HG02852 (cell line): ENCODE results near the gene ARHGEF2.
"Not testable (repeated sequence)": the region's sequence is repeated elsewhere in the genome, so short reads cannot be mapped to it uniquely, and the experiment has no call there.

Source experiments
- ATAC-seq: cut with Tn5 transposase; IDR thresholded peaks from one replicate; pipeline ENCODE4 v1.9.1; 2021; ENCODE audit warnings: mild to moderate bottlenecking, moderate library complexity; ENCODE audit not compliant: unreplicated experiment

The ARHGEF2 gene

GRCh38 chr1:155993595-155993994 lies 15.2 kb upstream of the ARHGEF2 start:
- no peak for ATAC-seq

- no peak for ATAC-seq
Measured at GRCh38 chr1:155990005-155990739, 11.8 kb upstream of the ARHGEF2 start.

DNA sequence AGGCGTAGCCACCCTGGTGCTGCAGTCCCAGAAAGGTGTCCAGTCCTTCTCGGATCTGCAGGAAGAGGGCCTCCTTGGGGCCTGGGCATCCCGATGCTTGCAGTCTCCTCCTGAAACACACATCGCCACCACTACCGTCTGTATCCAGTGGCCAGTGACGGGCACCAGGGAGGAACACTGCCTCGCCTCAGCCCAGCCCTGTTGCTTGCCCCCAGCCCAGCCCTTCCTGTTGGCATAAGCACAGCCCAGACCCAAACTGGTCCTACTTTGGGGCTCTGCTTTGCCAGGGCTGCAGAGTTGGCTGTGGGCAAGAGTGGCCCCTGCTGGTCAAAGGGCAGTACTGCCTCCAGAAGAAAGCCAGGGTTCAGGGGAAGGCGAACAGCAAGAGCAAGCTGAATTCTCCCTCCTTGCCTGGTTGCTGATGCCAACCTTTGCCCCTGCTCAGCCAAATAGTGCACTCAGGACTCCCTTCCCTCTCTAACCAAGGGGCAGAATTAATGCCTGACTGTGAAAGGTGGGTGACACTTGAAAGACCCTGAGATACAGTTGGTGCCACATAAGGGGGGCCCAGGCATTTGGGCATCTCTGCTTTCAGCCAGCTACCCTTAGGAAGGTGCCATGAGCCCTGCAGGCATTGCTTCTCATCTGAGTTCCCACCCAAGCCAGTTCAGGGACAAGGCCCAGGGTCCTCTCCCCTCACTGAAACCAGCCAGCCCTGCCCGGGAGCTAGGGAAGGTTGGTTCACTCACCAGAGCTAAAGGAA lies 11.1 kb upstream of the ARHGEF2 start:
- ATAC-seq: no peak

GRCh38 chr1:155984903-155985645 lies 6.7 kb upstream of the ARHGEF2 start:
- not testable (repeated sequence) for ATAC-seq

DNA sequence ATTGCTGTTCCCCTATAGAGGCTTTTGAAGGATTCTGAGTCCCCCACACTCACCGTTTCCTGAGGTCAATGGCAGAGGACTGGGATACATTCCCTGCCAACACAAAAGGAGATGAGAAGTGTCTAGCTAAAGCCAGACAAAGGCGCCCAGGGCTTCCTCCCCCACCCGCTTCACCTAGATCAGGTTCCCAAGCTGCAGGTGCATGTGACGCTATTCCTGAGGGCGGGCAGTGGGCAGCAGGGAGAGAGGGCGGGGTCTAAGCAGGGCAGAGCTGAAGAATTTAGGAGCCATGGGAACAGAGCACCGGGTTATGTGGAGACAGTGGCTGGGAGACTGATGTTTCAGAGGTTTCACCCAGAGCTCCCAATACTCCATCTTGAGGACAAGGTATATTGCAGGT lies 6.0 kb upstream of the ARHGEF2 start:
- ATAC-seq: no peak

- ATAC-seq: no peak
Measured at GRCh38 chr1:155983191-155984024, 5.1 kb upstream of the ARHGEF2 start.

DNA sequence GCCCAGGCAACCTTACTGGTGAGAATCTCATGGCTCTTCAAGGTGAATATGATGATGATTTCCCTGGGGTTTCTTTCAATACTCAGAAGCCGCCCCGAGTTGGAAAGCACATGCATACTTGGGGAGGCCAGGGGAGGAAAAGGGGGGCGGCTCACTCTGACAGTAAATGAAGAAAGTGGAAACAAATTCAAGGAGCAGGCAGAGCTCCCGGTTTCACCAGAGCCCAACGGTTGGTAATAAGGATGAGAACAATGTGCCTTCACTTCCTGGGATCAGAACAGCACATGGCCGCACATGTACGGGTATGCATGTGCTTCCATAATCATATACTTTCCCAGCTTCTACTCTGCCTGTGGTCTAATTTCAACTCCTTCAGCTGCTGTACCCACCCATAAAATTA lies 3.8 kb upstream of the ARHGEF2 start:
- no peak for ATAC-seq

DNA sequence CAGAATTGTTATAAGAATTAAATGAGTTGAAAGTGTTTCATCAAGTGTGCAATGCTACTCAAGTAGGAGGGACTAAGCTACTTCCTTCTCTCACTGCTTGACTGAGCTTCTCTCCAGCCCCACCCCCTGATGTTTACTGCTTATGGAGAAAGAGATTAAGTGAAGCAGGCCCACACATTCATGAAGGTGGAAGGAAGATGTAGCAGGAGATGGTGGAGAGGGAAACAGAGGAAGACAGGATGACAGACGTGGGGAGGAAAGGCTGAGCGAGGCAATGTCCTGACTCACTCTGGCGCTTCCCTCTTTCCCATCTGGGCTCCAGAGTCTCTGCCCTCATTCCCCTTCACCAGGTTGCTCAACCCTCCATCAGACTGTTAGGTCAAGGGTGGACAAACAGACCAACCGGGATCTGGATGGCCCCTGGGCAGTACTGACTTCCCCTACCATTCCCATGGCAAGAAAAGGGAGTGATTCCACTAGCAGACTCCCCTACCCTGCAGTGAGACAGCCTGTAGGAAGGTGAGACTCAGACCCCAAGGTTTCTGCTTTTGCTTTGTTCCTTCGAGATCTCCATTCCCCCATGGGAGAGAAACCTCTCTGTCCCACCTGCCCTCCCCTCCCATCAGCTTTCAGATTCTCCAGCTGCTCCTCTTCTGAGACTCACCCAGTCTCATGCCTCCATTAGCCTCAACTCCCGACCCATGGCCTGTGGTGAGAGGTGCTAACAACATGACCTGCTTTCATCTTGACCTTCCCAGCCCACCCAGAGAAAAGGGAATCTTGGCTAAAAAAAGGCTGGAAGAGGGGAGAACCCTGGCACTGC lies 3.1 kb upstream of the ARHGEF2 start:
- ATAC-seq: no peak

GRCh38 chr1:155979597-155980343 lies 1.4 kb upstream of the ARHGEF2 start:
- ATAC-seq: no peak

GRCh38 chr1:155978973-155979429 lies 654 bp upstream of the ARHGEF2 start:
- ATAC-seq: no peak

DNA sequence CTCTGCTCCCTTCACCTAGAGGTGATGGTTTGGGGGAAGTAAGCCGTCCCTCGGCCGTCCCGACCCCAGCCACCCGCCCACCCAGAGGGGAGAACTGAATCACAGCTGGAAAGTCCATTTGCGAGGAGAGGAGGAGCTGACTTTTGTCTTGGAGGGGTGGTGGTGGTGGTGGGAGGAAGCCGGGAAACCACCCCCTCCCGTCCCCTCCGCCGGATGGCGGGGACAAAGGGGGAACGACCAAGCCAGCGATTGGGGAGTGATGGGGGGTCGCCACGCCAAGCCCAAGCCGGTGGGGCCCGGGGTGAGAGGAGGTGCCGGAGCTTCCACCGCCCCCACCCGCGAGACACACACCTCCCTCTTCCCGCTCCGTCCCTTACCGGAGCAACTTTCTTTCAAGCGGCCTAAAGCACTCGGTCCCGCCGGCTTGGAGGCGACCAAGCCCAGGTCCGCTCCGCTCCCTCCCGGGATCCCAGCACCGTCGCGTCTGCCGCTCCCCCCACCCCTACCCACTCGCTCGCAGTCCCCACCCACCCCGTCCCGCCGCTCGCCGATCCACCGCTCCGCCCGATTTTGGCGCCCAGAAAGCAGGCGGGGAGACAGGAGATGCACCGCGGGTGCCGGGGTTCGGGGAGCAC lies 540 bp downstream of the ARHGEF2 start:
- peak; percentile 16 for ATAC-seq

DNA sequence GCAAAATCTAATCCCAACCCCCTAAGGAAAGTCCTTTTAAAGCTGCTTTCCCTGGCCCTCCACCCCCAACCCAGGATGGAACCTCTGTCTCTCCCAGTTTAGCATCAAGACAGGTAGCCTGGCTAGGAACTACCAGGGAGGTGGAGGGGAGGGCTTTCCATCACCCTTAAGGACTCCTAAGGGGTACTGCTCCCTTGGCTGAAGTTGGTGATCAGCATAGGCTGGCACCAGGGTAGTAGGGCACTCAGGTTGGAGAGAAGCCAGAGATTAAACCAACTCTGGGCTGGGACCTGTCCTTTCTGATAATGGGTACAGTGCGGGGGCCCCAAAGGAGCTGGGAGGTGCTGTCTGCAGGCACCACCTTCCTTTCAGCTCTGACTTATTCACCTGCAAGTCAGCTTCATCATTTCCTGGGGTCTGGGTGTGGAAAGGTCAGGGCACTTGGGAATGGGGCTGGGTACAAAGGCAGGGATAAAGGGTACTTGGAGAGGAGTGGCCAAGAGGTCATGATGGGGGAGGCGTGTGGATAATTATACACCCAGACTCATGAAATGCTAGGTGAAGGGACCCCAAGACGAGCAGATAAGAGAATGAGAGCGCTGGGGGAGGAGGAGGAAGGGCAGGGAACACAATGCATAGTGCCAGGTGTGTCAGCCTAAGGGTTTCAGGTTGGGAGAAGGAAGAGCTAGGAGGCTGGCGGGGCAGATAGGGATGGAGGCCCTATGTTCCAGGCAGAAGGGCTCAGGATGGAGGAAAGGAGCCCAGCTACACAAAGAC lies 1.2 kb downstream of the ARHGEF2 start:
- no peak for ATAC-seq

DNA sequence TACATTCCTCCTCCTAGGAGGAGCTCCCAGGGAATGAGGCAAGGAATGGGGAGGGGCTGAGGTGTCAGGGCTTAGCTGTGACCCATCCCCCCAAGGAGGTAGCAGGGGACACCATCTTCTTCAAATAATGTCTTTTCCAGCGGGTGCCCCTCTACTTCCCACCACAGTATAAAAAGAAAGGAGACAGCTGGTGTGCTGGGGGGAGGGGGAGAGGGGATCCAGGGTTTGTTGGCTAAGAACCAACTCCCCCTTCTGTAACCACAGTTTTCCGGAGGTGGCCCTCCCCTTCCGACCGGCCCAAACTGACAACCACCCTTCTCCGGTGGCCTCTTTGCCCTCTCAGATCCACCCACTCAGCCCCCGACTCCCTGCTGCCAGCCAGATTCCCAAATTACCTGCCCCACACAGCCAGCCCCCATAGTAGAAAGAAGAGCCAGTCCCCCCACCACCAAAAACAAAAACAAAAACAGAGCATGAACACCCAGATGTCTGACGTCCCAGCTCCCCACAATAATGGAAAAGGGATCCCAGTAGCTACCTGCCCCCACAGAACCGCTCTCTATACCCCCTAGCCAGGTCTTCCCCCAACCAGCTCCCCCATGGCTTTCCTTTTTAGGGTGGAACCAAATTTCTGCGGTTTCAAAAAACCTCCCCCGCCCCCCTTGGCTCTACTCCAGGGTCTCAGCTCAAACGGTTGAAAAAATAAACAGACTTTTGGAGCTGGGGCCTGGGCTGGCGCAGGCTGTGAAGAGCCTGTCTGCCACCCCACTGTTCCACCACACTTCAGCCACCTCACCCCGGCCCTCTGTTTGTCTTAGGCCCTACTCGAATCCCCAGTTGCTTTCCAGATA lies 2.1 kb downstream of the ARHGEF2 start:
- no peak for ATAC-seq

- ATAC-seq: no peak
Measured at GRCh38 chr1:155975375-155976061, 2.8 kb downstream of the ARHGEF2 start.

- no peak for ATAC-seq
Measured at GRCh38 chr1:155974208-155975115, 3.9 kb downstream of the ARHGEF2 start.
